AG10803 (cell line): Measurements from ENCODE around the gene MBD3L4.
"Not testable (repeated sequence)": the region's sequence is repeated elsewhere in the genome, so short reads cannot be mapped to it uniquely, and the experiment has no call there.

Experiments used
- DNase-seq: peaks from one replicate; pipeline ENCODE4 v3.0.0; 2010; ENCODE audit warnings: low read depth
- H3K4me3 ChIP-seq: 2 replicates; pipeline ENCODE4 v1.5.1; 2011; ENCODE audit warnings: mild to moderate bottlenecking, low read length, control low read depth
- TF ChIP-seq, protein P1 (sequence below): conservative IDR thresholded peaks from 2 replicates; pipeline ENCODE4 v1.5.1; 2011; ENCODE audit warnings: mild to moderate bottlenecking, low read length, control low read depth, inconsistent platforms

MBD3L4 gene

GRCh38 chr19:7040079-7040478, at the start of gene MBD3L4:
MBD3L4 (minus strand) TSS chr19:7040179; CDS start chr19:7040144, 35 bp downstream.
- not testable (repeated sequence) for H3K4me3 ChIP-seq, DNase-seq

DNA sequence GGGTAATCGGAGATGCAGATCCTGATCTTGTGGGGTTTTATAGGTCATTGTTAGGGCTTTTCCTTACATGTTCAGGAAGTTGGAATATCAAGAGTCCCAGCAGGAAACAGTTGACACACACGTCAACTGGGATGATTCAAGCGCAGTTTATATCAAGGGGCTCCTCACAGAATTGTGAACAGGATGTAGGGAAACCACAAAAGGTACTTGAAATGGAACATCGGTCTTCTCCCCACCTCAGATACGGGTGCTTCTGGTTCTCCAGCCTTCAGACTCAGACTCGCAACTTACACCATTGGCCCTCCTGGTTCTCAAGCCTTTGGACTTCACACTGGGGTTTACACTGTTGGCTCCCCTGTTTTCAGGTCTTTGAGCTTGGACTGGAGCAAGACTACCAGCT, 49.0 kb upstream of the MBD3L4 start:
- H3K4me3 ChIP-seq, result no peak overlapping the region
- TF ChIP-seq, protein P1, sequence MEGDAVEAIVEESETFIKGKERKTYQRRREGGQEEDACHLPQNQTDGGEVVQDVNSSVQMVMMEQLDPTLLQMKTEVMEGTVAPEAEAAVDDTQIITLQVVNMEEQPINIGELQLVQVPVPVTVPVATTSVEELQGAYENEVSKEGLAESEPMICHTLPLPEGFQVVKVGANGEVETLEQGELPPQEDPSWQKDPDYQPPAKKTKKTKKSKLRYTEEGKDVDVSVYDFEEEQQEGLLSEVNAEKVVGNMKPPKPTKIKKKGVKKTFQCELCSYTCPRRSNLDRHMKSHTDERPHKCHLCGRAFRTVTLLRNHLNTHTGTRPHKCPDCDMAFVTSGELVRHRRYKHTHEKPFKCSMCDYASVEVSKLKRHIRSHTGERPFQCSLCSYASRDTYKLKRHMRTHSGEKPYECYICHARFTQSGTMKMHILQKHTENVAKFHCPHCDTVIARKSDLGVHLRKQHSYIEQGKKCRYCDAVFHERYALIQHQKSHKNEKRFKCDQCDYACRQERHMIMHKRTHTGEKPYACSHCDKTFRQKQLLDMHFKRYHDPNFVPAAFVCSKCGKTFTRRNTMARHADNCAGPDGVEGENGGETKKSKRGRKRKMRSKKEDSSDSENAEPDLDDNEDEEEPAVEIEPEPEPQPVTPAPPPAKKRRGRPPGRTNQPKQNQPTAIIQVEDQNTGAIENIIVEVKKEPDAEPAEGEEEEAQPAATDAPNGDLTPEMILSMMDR, result no peak
- DNase-seq, result no peak

DNA sequence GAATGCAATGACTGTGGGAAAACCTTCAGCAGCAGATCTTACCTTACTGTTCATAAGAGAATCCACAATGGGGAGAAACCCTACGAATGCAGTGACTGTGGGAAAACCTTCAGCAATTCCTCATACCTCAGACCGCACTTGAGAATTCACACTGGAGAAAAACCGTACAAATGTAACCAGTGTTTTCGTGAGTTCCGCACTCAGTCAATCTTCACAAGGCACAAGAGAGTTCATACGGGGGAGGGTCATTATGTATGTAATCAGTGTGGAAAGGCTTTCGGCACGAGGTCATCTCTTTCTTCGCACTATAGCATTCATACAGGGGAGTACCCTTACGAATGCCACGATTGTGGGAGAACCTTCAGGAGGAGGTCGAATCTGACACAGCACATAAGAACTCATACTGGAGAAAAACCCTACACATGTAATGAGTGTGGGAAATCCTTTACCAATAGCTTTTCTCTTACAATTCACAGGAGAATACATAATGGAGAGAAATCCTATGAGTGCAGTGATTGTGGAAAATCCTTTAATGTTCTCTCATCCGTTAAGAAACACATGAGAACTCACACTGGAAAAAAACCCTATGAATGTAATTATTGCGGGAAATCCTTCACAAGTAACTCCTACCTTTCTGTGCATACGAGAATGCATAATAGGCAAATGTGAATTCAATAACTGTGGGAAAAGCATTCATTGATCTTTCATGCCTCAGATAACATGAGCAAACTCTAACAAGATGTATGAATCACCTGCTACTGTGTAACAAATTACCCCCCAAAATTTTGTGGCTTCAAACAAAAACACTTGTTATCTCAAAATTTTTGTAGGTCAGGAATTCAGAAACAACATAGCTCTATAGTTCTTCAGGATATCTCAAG, 43.3 kb upstream of the MBD3L4 start:
- TF ChIP-seq, protein P1, result no peak
- DNase-seq, result peak; percentile 28
- H3K4me3 ChIP-seq, result no peak overlapping the region

DNA sequence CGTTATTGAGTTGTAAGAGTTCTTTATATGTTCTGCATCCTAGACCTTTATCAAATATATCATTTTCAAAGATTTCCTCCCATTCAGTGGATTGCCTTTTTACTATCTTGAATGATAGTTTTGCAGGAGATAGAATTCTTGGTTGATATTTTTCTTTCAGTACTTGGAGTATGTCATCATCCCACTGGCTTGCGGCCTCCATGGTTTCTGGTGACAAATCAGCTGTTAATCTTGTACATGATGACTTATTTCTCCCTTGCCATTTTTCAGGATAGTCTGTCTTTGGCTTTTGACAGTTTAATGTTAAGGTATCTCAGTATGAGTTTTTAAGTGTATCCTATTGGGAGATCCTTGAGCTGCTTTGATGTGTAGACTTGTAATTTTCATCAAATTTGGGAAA, 38.0 kb upstream of the MBD3L4 start:
- no peak overlapping the region for H3K4me3 ChIP-seq
- peak; percentile 4 for DNase-seq
- TF ChIP-seq, protein P1, result no peak

GRCh38 chr19:7076151-7076550, 36.2 kb upstream of the MBD3L4 start:
- no peak for DNase-seq
- no peak overlapping the region for H3K4me3 ChIP-seq
- TF ChIP-seq, protein P1, result no peak

DNA sequence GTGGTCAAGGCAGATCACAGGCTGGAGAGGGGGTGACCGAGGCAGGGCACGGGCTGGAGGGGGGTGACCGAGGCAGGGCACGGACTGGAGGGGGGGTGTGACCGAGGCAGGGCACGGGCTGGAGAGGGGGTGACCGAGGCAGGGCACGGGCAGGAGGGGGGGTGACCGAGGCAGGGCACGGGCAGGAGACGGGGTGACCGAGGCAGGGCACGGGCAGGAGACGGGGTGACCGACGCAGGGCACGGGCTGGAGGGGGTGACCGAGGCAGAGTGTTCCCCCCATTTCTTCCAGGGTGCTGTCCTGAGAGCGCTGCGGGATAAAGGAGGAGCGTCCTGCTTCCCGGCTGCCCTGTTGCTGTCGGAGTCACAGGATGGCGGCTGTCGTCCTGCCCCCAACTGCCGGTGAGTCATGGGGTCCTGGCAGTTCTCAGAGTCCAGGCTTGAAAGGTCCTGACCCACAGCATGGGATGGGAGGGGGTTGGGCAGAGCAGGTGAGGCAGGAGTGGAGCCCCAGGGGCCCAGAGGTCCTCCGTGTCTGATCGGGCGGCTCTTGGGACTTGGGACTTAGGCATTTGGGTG, 34.8 kb upstream of the MBD3L4 start:
- TF ChIP-seq, protein P1, result no peak
- DNase-seq, result no peak
- no peak overlapping the region for H3K4me3 ChIP-seq

- DNase-seq, result no peak
- no peak overlapping the region for H3K4me3 ChIP-seq
- TF ChIP-seq, protein P1, result no peak
These were observed 32.6 kb upstream of the MBD3L4 start for GRCh38 chr19:7072541-7072940.
